Keratinocyte (primary cell): Measurements from ENCODE around the gene CAMSAP3.

Experiments used
- EZH2 ChIP-seq: IDR thresholded peaks from one replicate; pipeline ENCODE4 v1.6.1; 2012; ENCODE audit warnings: inconsistent platforms, mild to moderate bottlenecking, low read length, moderate library complexity
- TF ChIP-seq, protein P1 (sequence below), 3 experiments: IDR thresholded peaks in 1 of 3; conservative IDR thresholded peaks in 1 of 3; optimal IDR thresholded peaks in 1 of 3; 2 replicates in 2 of 3; 3 replicates in 1 of 3; pipeline versions ENCODE3 to v1.5.1; 2011; ENCODE audit warnings: low read length in 3 of 3, mild to moderate bottlenecking in 3 of 3, moderate library complexity in 2 of 3, control low read depth in 1 of 3, inconsistent platforms in 1 of 3; ENCODE audit not compliant: insufficient read depth in 2 of 3; ENCODE audit errors: extremely low read depth in 1 of 3

GRCh38 chr19:7556696-7557315 is 38.9 kb upstream of the CAMSAP3 start:
- TF ChIP-seq, protein P1, sequence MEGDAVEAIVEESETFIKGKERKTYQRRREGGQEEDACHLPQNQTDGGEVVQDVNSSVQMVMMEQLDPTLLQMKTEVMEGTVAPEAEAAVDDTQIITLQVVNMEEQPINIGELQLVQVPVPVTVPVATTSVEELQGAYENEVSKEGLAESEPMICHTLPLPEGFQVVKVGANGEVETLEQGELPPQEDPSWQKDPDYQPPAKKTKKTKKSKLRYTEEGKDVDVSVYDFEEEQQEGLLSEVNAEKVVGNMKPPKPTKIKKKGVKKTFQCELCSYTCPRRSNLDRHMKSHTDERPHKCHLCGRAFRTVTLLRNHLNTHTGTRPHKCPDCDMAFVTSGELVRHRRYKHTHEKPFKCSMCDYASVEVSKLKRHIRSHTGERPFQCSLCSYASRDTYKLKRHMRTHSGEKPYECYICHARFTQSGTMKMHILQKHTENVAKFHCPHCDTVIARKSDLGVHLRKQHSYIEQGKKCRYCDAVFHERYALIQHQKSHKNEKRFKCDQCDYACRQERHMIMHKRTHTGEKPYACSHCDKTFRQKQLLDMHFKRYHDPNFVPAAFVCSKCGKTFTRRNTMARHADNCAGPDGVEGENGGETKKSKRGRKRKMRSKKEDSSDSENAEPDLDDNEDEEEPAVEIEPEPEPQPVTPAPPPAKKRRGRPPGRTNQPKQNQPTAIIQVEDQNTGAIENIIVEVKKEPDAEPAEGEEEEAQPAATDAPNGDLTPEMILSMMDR (optimal IDR thresholded peaks at IDR 0.05 in 1 of 3, IDR thresholded peaks at IDR 0.05 in 1 of 3, conservative IDR thresholded peaks at IDR 0.05 in 1 of 3; ENCODE audit: extremely low read depth in 1 of 3, insufficient read depth in 2 of 3, low read length in 3 of 3), result no peak
- TF ChIP-seq EZH2, result no peak
